ENCODE data around the gene CST3.

DNA sequence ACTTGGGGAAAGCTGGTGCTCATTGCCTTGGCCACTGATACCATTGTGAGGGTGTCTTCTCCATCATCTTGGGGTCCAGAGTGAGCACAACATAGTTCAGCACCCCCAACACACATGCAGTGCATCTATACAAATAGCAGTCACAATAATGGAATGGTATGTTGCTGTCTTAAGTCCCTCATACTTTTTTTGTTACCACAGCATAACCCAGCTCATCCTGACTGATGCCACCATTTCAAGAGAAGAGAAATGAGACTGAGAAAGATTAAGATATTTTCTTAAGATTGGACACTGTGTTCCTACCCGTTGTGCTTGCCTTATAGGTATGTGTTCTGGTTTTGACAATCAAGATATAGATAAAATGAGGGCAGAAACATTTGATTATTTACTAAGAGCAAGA, 35.5 kb upstream of the CST3 start:
- TF ChIP-seq CTCF (conservative IDR thresholded peaks at IDR 0.05; ENCODE audit: low read depth, low read length), result no peak
- no peak for TF ChIP-seq EZH2phosphoT487 (IDR thresholded peaks at IDR 0.05; ENCODE audit: borderline replicate concordance, low read length)
- TF ChIP-seq EZH2 (IDR thresholded peaks at IDR 0.05; ENCODE audit: low read length, unreplicated experiment), result no peak
